H54 (cell line): ENCODE data around the gene ARHGAP10.

ENCODE experiments used
- DNase-seq: peaks from one replicate; pipeline ENCODE4 v3.0.0; 2011; ENCODE audit warnings: low spot score, mixed read lengths; ENCODE audit not compliant: insufficient read length
- FAIRE-seq: peaks from 3 replicates; lab custom pipeline; 2011; peaks lifted over from hg19 to GRCh38; lab: Jason Lieb, UNC
- POLR2A ChIP-seq: IDR thresholded peaks from 2 replicates; pipeline ENCODE4 v1.6.1; 2011; ENCODE audit warnings: low read depth, mild to moderate bottlenecking, low read length

ARHGAP10 gene

GRCh38 chr4:148067301-148067916 is 335.5 kb downstream of the ARHGAP10 start:
- no peak for FAIRE-seq
- DNase-seq = no peak
- no peak for TF ChIP-seq POLR2A

GRCh38 chr4:148068065-148068911 is 336.4 kb downstream of the ARHGAP10 start:
- no peak for TF ChIP-seq POLR2A
- no peak for FAIRE-seq
- no peak for DNase-seq

- no peak for TF ChIP-seq POLR2A
- FAIRE-seq (no peak), DNase-seq (no peak)
Measured at GRCh38 chr4:148069086-148069894, 337.4 kb downstream of the ARHGAP10 start.

GRCh38 chr4:148069895-148070178 is 337.9 kb downstream of the ARHGAP10 start:
- TF ChIP-seq POLR2A = no peak
- no peak for FAIRE-seq

GRCh38 chr4:148071009-148071408 is 339.1 kb downstream of the ARHGAP10 start:
- DNase-seq (no peak), FAIRE-seq (no peak)
- no peak for TF ChIP-seq POLR2A

More at GRCh38 chr4:148069895-148070178, 337.9 kb downstream of the ARHGAP10 start:
- no peak for DNase-seq

- DNase-seq (no peak), FAIRE-seq (no peak)
- no peak for TF ChIP-seq POLR2A
Measured at GRCh38 chr4:148072789-148073188, 340.9 kb downstream of the ARHGAP10 start.

- TF ChIP-seq POLR2A = no peak
- FAIRE-seq = no peak
- DNase-seq = no peak
Measured at GRCh38 chr4:148073349-148073748, 341.5 kb downstream of the ARHGAP10 start.

GRCh38 chr4:148074462-148074861 is 342.6 kb downstream of the ARHGAP10 start:
- no peak for FAIRE-seq
- no peak for DNase-seq
- TF ChIP-seq POLR2A = no peak

- FAIRE-seq (no peak), DNase-seq (no peak)
- TF ChIP-seq POLR2A = no peak
Measured at GRCh38 chr4:148075438-148075837, 343.6 kb downstream of the ARHGAP10 start.

GRCh38 chr4:148076964-148077363 is 345.1 kb downstream of the ARHGAP10 start:
- FAIRE-seq (no peak), DNase-seq (no peak)
- no peak for TF ChIP-seq POLR2A

GRCh38 chr4:148077581-148077980 is 345.7 kb downstream of the ARHGAP10 start:
- no peak for TF ChIP-seq POLR2A
- FAIRE-seq (no peak), DNase-seq (no peak)

GRCh38 chr4:148078061-148078460 is 346.2 kb downstream of the ARHGAP10 start:
- FAIRE-seq = no peak
- TF ChIP-seq POLR2A = no peak

GRCh38 chr4:148079961-148080360 is 348.1 kb downstream of the ARHGAP10 start:
- no peak for FAIRE-seq
- TF ChIP-seq POLR2A = no peak
- DNase-seq = no peak

More at GRCh38 chr4:148078061-148078460, 346.2 kb downstream of the ARHGAP10 start:
- no peak for DNase-seq

GRCh38 chr4:148081267-148081666 is 349.4 kb downstream of the ARHGAP10 start:
- no peak for DNase-seq
- no peak for TF ChIP-seq POLR2A
- FAIRE-seq = no peak
